OCI-LY1 (cell line): ENCODE results near the gene SGK2.

Experiments
- H2AFZ ChIP-seq: fragments of 200-600 bp; sonication (generic), shearing (Covaris generic); 2 replicates; pipeline ENCODE4 v1.6.0; 2014; ENCODE audit warnings: antibody characterized with exemption, mild to moderate bottlenecking, low read length
- H3F3A ChIP-seq: fragments of 200-600 bp; sonication (generic), shearing (Covaris generic); 2 replicates; pipeline ENCODE4 v1.6.0; 2014; ENCODE audit warnings: mild to moderate bottlenecking, antibody characterized with exemption, low read length, moderate library complexity; ENCODE audit not compliant: insufficient read depth
- H3K27ac ChIP-seq: fragments of 200-600 bp; sonication (generic); 2 replicates; pipeline ENCODE4 v1.5.1; 2014; ENCODE audit warnings: low read length, mixed run types, mild to moderate bottlenecking, low read depth; ENCODE audit not compliant: poor library complexity, severe bottlenecking
- H3K27me3 ChIP-seq: fragments of 200-600 bp; sonication (generic); 2 replicates; pipeline ENCODE4 v1.6.0; 2014; ENCODE audit warnings: antibody characterized with exemption, mild to moderate bottlenecking, low read length, moderate library complexity; ENCODE audit not compliant: insufficient read depth
- H3K36me3 ChIP-seq: fragments of 200-600 bp; sonication (generic); 2 replicates; pipeline ENCODE4 v1.6.1; 2014; ENCODE audit warnings: mild to moderate bottlenecking, antibody characterized with exemption, low read length, moderate library complexity, mixed read lengths; ENCODE audit not compliant: insufficient read depth
- H3K4me1 ChIP-seq: fragments of 200-600 bp; sonication (generic); 2 replicates; pipeline ENCODE4 v1.5.1; 2014; ENCODE audit warnings: mild to moderate bottlenecking, low read length, moderate library complexity; ENCODE audit not compliant: insufficient read depth, severe bottlenecking
- H3K4me2 ChIP-seq: fragments of 200-600 bp; sonication (generic), shearing (Covaris generic); 2 replicates; pipeline ENCODE4 v1.6.1; 2014; ENCODE audit warnings: low read length
- H3K4me3 ChIP-seq: fragments of 200-600 bp; sonication (generic); 2 replicates; pipeline ENCODE4 v1.5.1; 2014; ENCODE audit warnings: low read length, low read depth, mild to moderate bottlenecking, mixed read lengths; ENCODE audit not compliant: poor library complexity, severe bottlenecking
- H3K79me2 ChIP-seq: fragments of 200-600 bp; shearing (Covaris generic); 2 replicates; pipeline ENCODE4 v1.6.1; 2016; ENCODE audit warnings: mixed run types, low read length, mixed read lengths; ENCODE audit not compliant: insufficient read depth
- H3K9ac ChIP-seq: fragments of 200-600 bp; sonication (generic), shearing (Covaris generic); 2 replicates; pipeline ENCODE4 v1.6.1; 2014; ENCODE audit warnings: mild to moderate bottlenecking, low read length, mixed read lengths
- H3K9me2 ChIP-seq: fragments of 200-600 bp; sonication (generic), shearing (Covaris generic); 2 replicates; pipeline ENCODE4 v1.6.1; 2014; ENCODE audit warnings: low read depth, mild to moderate bottlenecking, low read length, mixed read lengths
- H3K9me3 ChIP-seq: fragments of 200-600 bp; shearing (Covaris generic); 2 replicates; pipeline ENCODE4 v1.6.1; 2014; ENCODE audit warnings: low read length, mixed read lengths
- H4K20me1 ChIP-seq: fragments of 200-600 bp; sonication (generic), shearing (Covaris generic); 2 replicates; pipeline ENCODE4 v1.6.0; 2016; ENCODE audit warnings: mild to moderate bottlenecking, low read length; ENCODE audit not compliant: insufficient read depth
- CTCF ChIP-seq: fragments of 200-600 bp; sonication (generic), shearing (Covaris generic); IDR thresholded peaks from 2 replicates; pipeline ENCODE4 v1.5.1; 2017; ENCODE audit warnings: mild to moderate bottlenecking, antibody characterized with exemption, low read length, moderate library complexity, mixed read lengths
- EZH2 ChIP-seq: fragments of 200-600 bp; sonication (generic), shearing (Covaris generic); IDR thresholded peaks from 2 replicates; pipeline ENCODE4 v1.8.0; 2017; ENCODE audit warnings: borderline replicate concordance, mixed run types, mild to moderate bottlenecking, antibody characterized with exemption, low read length, moderate library complexity, mixed read lengths

SGK2 gene

GRCh38 chr20:43560974-43561373, 2.1 kb downstream of the SGK2 start:
- H3K9me2 ChIP-seq: no peaks in the 10 kb centered on the region
- H3K36me3 ChIP-seq: no peaks in the 10 kb centered on the region
- H3K79me2 ChIP-seq: no peaks in the 10 kb centered on the region
- H3K27me3 ChIP-seq: no peaks in the 10 kb centered on the region
- no peaks in the 10 kb centered on the region for H3F3A ChIP-seq
- H3K4me1 ChIP-seq: no peaks in the 10 kb centered on the region
- TF ChIP-seq EZH2 (no peak), CTCF (no peak)
- H3K9ac ChIP-seq: no peak overlapping the region
- H3K4me3 ChIP-seq: no peak overlapping the region
- H3K27ac ChIP-seq: no peak overlapping the region
- H2AFZ ChIP-seq: no peak overlapping the region
- no peaks in the 10 kb centered on the region for H3K9me3 ChIP-seq
- H3K4me2 ChIP-seq: no peak overlapping the region
- H4K20me1 ChIP-seq: no peaks in the 10 kb centered on the region

- TF ChIP-seq EZH2 (no peak), CTCF (peak; percentile 60)
Measured at GRCh38 chr20:43563429-43563828, 4.6 kb downstream of the SGK2 start.

GRCh38 chr20:43563991-43564390, 5.2 kb downstream of the SGK2 start:
- Histone ChIP-seq H2AFZ (no peak overlapping the region), H3F3A (no peaks in the 10 kb centered on the region), H3K4me3 (no peak overlapping the region), H3K79me2 (no peaks in the 10 kb centered on the region), H3K4me2 (no peak overlapping the region), H3K4me1 (no peaks in the 10 kb centered on the region), H3K9me2 (no peaks in the 10 kb centered on the region), H3K9ac (no peak overlapping the region), H3K27me3 (no peaks in the 10 kb centered on the region), H3K36me3 (no peaks in the 10 kb centered on the region), H4K20me1 (no peaks in the 10 kb centered on the region), H3K27ac (no peak overlapping the region), H3K9me3 (no peaks in the 10 kb centered on the region)
- TF ChIP-seq CTCF (no peak), EZH2 (no peak)

More at GRCh38 chr20:43563429-43563828, 4.6 kb downstream of the SGK2 start:
- Histone ChIP-seq H4K20me1 (no peaks in the 10 kb centered on the region), H3K9ac (no peak overlapping the region), H3K9me3 (no peaks in the 10 kb centered on the region), H3K4me2 (no peak overlapping the region), H3K9me2 (no peaks in the 10 kb centered on the region), H3K4me3 (no peak overlapping the region), H3K79me2 (no peaks in the 10 kb centered on the region), H3F3A (no peaks in the 10 kb centered on the region), H3K27ac (no peak overlapping the region), H3K36me3 (no peaks in the 10 kb centered on the region), H3K27me3 (no peaks in the 10 kb centered on the region), H3K4me1 (no peaks in the 10 kb centered on the region), H2AFZ (no peak overlapping the region)
